Activated gamma-delta T cell (primary cell): ENCODE measurements around the gene PCDH10.

ENCODE experiments used
- DNase-seq: peaks from one replicate; lab custom pipeline; 2025; lab: John Stamatoyannopoulos, UW
- total RNA-seq, 2 donors: gene quantifications; one replicate each; lab custom pipeline; 2026; lab: John Stamatoyannopoulos, UW

PCDH10 gene, protein sequence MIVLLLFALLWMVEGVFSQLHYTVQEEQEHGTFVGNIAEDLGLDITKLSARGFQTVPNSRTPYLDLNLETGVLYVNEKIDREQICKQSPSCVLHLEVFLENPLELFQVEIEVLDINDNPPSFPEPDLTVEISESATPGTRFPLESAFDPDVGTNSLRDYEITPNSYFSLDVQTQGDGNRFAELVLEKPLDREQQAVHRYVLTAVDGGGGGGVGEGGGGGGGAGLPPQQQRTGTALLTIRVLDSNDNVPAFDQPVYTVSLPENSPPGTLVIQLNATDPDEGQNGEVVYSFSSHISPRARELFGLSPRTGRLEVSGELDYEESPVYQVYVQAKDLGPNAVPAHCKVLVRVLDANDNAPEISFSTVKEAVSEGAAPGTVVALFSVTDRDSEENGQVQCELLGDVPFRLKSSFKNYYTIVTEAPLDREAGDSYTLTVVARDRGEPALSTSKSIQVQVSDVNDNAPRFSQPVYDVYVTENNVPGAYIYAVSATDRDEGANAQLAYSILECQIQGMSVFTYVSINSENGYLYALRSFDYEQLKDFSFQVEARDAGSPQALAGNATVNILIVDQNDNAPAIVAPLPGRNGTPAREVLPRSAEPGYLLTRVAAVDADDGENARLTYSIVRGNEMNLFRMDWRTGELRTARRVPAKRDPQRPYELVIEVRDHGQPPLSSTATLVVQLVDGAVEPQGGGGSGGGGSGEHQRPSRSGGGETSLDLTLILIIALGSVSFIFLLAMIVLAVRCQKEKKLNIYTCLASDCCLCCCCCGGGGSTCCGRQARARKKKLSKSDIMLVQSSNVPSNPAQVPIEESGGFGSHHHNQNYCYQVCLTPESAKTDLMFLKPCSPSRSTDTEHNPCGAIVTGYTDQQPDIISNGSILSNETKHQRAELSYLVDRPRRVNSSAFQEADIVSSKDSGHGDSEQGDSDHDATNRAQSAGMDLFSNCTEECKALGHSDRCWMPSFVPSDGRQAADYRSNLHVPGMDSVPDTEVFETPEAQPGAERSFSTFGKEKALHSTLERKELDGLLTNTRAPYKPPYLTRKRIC
- total RNA-seq, result 0.13 to 0.20 reads per million in 2 donors

DNA sequence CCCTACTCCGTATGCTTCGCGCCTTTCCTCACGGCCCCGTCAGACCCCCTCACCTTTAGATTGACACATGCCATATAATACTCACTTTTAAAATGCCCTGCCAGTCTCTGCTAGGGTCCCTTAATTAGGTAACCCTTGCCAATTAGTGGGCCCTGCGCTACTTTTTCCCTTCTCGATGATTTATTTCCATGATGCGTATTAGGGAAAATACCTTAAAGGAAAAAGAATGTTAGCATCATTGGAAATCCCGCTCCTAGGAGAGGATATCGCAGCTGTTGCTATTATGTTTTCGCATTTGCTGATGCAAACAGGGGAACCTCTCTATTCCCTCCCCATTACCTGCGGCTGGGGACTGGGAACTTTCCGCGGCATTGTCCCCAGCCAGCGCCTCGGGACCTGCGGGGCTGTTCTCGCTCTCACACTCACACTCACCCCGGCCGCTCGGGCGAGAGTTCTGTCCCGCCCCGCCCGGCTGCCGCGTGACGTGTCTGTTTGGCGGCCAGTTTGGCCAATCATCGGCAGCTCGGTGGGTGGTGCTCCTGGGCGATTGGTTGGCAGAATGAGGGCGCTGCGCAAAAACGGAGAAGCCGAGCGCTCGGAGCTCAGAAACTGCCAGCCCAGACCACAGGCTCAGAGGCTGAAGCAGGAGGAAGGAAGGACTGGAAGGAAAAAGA lies at the start of gene PCDH10:
Gene PCDH10, plus strand, starts transcription at position 605 of the 674 bp plus-strand sequence. CDS start 847 bp downstream, outside the sequence.
- DNase-seq, result no peak

DNA sequence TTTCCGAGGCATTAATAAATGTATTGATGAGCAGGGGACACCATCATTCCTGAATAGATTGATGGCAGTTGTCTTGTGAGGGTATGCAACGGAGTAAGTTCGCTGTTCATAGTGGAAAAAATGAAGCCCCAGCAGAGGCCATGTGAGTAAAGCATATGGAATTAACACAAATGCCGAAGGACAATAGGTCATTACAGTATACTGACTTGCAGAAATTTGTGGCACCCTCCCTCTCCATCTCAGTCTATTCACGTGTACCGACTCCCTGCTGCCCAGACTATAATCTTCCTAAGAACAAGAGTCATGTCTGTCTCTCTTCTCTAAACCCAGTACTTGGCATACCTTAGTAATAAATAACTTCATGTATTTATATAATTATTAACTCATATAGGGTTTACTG lies 47.1 kb upstream of the PCDH10 start:
- DNase-seq, result no peak

DNA sequence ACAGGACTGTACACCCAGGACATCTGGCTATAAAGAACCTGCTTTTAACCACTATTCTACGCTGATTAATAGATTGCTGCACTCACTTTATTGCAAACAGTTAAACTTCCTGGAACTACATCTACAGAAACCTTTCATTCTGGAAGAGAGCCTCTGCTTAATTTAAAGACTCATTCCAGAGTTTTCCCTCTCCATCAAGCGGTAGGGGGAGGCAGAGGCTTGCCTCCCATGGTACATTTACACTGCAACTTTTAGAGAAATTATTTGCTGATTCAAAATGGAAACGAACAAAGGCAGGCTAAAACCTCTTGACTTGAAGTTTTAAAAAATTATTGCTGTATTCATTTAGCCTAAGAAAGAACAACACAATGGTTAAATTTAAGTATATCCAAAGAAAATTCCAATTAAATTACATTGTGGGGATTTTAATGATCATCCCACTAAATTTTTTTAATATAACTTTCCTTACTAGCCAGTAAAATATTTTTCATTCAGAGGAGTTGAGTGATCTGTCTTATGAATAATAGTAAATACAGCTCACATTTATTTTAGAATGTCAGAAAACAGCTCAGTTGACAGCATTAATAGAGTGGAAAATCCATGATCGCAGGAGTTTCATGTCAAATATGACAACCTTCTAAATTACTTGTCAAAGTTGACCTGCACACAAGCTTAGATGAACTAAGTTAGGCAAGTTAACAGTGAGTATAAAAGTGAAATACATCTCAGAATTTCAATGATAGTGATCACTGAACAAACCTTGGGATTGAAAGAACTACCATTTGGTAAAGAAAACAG lies 46.3 kb upstream of the PCDH10 start:
- DNase-seq, result no peak

DNA sequence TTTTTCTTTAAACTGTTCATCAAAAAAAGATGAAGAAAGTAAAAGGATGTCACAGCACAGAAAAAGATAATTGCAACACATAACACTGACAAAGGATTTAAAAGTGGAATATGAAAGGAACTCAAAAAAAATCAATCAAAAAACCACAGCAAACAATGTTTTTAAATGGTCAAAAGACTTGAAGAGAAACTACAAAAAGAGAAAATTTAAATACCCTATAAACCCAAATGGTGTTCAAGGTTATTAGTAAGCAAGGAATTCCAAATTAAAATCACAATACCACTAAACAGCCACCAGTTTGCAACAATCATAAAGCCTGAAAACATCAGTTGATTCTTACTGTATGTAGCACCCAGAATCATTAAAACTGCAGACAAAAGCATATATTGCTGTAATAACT lies 36.5 kb upstream of the PCDH10 start:
- DNase-seq, result no peak

DNA sequence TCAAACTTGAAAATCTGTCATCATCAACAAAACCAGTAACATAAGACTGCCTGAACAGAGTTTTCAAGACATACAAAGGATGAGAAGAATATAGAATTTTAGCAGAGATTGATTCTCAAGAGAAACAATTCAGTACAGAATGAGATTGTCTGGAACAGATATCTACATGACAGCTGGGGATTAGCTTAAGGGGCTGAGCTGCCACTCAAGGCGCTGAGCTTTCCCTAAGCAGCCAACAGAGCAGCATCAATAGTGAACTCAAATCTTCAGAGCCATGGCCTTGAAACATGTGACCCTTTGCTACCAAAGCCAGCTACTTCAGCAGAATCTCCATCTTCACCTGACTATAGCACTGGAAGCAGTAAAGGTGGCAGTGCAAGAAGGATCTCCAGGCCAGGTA lies 24.3 kb upstream of the PCDH10 start:
- DNase-seq, result no peak

DNA sequence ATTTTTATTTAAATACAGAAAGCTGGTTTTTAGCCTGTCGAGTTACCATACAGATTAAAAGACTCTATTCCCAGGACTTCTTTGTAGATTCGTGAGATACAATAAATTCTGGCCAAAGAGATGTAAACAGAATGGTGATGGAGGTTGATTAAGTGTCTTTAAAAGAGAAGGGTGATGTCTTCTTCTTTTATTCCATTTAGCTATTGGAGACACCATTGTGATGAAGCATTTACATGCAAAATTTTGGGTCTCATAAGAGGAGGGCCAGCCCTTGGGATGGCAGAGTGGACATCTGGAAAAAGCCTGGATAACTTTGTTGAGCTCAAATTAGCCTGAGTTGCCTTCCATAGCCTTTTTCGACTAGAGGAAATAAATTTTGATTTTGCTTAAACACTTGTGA lies 21.6 kb upstream of the PCDH10 start:
- no peak for DNase-seq

DNA sequence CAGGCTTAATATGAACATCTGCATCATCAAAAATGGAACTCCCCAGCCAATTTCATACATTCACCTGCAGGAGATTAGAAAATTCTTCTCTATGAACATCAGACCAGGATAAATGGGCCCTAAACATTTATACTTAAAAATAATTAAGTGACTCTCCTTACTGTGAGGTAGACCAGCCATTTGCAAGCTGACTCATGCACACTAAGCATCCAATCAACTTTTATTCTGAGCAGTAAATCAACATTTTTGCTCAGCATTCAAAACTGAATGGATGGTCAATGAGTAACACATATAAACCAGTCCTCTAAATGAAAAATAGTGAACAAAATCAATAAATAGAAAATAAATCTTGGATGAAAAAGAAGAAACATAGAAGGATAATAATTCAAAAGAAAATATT lies 19.9 kb upstream of the PCDH10 start:
- DNase-seq, result no peak

DNA sequence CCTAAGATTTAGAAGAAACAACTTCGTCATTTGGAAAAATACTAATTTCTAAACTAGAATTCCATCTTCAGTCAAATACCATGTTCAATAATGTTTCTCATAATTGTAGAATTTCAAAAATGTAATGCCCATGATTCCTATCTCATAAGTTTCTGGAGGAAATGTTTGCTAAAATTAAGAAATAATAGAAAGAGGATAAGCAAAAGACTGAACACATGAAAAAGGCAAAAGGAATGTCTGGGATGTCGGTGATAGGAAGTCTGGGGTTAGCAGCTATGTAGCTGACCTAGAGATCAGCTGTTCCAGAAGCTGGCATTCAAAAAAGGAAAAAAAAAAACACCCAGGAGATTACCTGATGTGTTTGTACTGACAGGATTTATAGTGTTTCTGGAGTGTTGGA lies 18.9 kb upstream of the PCDH10 start:
- no peak for DNase-seq

DNA sequence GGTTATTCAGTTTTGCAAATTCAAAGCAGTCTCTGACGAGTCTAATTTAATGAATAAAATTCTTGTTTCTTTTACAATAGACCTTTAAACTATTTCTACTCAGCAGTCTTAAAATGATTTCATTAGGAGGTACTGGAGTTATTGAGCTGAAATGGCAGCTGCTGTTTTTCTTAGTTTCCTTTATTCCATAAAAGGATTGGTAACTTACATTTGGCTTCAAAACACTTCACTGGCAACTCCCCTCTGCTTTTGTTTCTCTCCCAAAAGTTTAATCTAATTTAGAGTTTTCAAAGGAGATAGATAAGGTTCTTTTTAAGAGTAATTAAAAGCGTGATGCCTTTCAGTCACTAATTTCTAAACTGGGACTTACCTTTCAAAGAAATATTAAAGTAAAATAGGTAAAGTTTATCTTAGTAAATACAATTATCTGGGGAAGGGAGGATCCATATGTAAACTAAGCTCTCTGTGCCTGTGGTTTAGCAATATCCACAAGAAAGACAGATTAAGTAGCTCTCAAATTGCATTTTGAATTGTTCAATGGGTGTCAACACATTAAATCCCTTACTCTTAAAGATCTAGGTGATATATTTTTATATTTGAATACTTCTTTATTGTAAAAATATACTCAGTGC lies 17.1 kb upstream of the PCDH10 start:
- no peak for DNase-seq

DNA sequence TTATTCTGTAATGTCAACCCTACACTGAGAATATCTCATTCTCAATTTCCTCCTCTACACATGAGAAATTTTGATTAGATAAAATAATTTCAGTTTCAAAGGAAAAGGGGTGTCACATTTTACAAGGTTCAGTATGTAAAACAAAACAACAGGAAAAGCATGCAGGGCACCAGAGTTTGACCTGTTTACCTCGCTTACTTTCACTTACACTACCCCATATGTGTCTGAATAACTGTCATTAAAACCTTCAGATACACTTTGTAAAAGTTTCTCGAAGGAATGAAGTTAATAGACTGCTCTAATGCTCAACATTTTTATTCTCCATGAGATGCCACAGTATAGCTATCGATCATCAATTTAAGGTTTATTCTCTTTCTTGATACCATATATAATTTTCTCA lies 12.3 kb upstream of the PCDH10 start:
- no peak for DNase-seq

DNA sequence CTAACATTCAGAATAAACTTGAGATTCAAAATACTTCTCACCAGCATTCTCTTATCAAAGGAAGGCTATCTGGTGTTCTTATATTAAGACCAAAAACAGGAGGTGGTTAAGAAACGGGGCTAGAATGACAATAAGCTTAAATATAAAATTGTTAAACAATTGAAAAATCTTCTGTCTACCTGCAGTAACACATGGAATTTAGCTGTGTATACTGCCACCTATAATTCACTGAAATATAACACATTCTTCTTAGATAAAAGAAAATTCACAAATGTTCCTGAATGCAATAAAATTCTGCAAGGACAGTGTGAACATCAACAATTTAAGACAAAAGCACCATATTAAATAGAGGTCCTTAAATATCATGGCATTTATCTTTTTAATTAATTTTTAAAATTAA lies 11.5 kb upstream of the PCDH10 start:
- no peak for DNase-seq

DNA sequence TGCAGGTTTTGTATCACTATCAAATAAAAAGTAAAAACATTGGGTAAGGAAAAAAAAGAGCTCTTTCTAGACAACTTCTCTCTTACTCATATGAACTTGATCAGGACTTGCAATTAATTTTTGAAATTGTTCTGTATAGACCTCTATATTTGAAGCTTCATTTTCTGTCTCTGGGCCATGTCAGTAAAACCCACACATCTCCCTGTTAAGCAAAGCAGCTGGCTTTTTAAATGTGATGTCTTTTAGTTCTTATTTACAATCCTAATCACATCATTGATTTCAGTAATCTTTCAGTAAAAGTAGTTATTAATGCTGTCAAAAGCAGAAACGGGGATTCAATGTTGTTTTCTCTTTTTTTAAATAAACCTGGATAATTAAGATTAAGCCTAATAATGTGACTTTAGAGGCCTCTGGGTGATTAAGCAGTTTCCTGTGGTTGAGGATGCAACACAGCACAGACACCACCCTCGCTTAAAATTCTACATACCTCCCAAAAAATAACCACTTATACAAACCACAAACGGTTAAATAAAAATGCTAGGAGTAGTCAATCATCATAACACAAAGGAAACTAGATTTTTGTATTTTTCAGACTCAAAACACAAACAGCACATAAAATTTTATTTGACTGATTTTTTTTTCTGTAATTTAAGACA lies 5.2 kb upstream of the PCDH10 start:
- DNase-seq, result no peak

DNA sequence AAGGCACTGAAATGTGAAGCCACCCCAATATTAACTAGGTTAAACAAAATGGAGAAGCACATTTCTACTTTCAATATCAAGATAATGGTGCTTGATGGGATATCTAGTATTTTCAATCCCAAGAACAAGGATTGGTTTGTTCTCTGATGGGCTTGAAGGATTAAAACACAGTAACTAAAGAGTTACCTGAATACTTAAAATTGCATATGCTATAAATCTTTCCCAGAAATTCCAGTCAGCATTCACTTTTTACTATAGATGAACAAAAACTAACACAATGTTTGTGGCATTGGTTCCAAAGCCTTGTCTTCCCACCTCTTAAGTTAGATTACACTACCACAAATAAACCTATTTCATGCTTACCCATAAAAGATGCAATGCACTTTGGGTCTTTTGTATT lies 3.9 kb upstream of the PCDH10 start:
- no peak for DNase-seq

DNA sequence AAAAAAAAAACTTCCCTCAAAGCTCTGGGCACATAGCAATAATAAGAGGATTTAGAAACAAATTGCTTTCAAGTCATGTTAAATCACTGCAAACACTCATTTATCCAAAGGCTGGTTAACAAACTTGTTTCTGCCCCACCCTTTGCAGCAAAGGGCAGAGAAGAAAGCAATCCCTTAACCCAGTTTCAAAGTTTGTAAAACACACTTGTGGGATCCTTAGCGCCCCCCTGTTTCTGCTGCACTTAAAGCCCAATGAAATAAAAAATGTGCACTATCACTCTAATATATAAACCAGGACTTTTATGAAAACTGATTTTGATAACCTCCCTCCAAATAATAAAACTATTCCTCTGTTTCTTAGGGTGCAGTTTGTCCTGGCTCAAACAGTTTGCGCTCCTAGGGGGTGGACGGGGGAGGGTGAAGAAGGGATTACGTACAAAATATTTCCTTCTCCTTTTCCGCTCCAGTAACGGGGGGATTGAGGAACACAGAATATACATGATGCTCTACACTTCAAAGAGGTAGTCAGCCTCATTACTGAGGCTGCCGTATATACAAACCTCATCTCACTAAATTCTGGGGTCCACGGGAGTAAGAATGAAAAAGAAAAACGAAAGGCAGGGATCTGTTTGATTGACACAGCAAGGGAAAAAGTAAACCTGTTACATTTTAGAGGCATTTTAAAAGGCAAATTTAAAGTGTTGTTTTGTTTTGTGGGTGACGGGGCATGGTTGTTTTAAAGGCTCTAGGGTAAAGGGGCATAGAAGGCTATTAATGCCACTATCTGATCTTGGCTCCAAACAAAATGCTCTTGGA lies 3.1 kb upstream of the PCDH10 start:
- DNase-seq, result no peak

DNA sequence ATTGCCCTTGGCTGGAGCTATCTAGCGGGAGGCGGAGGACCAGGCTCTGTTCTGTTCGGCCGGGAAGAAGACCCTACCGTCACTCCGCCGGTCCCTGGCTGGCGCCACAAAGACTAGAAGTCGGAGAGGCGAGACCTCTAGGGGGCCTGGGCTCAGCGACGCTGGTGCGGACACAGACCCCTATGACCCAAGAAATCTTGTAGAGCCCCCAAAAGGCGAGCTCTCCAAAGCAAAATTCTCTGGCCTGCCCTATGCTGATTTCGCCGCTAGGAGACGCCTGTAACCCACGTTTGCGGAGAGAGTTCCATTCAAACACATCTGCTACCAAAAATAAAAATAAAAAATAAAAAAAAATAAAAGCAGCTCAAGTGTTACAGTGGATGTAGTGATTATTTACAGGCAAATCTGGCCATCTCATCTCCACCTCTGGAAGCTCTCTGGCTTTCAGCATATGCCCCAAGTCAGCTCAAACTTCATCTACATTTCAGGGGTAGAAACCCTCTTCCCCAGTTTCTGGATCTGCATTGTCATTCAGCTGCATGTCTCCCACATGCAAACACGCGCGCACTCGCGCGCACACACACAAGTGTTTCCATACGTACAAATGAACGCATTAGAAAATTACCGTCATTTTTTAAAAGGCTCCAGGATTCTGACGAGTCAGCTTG lies 2.4 kb upstream of the PCDH10 start:
- DNase-seq, result no peak

DNA sequence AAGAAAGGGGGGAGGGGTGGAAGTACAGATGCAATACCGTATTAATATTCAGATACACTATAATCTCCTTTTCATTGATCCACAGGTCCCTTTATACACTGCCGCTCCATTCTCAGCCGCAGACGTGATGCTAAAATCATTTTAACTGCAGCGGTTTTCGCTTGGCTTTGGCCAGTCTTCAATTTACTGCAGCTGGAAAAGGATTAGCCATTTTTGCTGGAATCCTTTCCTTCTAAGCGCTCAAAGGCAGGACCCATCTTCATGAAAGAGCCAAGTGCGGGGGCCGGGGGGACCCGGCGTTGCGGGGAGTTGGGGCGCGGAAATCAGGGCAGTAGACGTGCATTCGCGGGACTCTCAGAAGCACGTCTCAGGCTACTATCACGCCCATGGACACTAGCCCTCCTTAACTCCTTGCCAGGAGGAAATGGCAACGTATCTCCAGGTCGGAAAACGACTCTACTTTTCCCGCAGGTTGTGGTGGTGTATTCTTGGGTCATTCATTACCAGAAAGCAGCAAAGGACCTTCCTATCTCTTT lies 1.7 kb upstream of the PCDH10 start:
- no peak for DNase-seq

DNA sequence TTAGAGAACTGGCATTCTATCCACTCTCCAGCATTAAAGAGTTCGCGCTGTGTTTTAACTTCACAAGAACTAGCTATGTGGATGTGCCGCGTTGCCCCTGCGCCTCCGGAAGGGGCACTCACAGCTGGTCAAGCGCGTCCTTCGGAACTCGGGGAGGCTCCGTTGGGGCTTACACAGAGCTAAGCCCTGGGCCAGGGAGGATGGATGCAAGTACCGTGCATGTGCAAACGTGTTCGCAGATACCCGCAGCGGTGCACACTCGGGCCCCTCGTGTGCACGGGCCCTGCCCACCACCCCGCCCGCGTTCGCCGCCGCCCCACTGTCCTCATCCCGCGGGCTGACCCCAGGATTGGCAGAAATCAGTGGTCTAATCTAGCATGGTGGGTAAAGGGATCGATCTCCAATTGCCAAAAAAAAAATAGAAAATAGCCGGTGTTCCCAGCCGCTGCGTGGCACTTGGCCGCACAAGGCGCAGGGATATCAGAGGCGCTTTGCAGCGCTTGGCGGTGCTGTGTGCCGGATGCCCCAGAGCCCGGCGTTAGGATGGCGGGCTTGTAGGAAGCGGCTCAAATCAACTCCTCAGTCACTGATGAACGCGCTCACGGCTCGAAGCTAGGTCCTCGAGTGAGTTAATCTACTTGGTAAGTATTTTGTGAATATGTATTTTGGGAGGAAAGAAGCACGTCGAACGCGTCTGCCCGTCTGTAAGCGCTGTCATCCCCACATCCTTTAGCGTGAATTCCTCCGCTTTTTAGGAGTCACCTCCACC lies 989 bp upstream of the PCDH10 start:
- no peak for DNase-seq

DNA sequence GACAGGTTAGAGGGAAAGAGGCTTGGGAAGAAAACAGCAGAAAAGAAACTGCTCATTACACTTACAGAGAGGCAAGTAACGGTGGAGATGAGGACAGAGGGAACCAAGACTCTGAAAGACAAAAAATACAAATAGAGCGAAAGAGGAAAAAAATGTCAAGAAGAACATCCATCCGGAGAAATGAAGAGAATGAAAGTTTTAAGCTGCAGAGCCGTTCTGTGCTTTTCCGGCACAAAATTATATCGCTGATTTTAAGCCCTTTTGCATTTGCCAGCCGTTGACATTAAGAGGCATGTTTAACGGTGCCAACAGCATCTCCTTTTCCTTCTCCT lies 236 bp downstream of the PCDH10 start:
- DNase-seq, result no peak
